OCI-LY3 (cell line): ENCODE results near the gene CRYBA2.

Source experiments
- H2AFZ ChIP-seq: fragments of 200-600, 300-600 bp; shearing (Covaris generic); 2 replicates; pipeline ENCODE4 v1.6.0; 2014; ENCODE audit warnings: antibody characterized with exemption, low read depth, low read length
- H3K27ac ChIP-seq: fragments of 200-600, 300-600 bp; sonication (generic); 2 replicates; pipeline ENCODE4 v1.5.1; 2014; ENCODE audit warnings: mild to moderate bottlenecking, low read length, moderate library complexity, mixed read lengths
- H3K27me3 ChIP-seq: fragments of 200-600, 300-600 bp; sonication (generic); 2 replicates; pipeline ENCODE4 v1.6.1; 2014; ENCODE audit warnings: low read depth, low read length, mixed read lengths
- H3K36me3 ChIP-seq: fragments of 200-600, 300-600 bp; sonication (generic); replicated peaks from 2 replicates; pipeline ENCODE3; 2014; ENCODE audit warnings: low read depth, low read length, mixed read lengths
- H3K4me1 ChIP-seq: fragments of 300-600, 200-600 bp; sonication (generic); 2 replicates; pipeline ENCODE4 v1.6.1; 2014; ENCODE audit warnings: low read length, mixed read lengths
- H3K4me2 ChIP-seq: fragments of 200-600, 300-600 bp; sonication (generic); 2 replicates; pipeline ENCODE4 v1.6.1; 2014; ENCODE audit warnings: low read length, mixed read lengths
- H3K4me3 ChIP-seq: fragments of 300-600, 200-600 bp; sonication (generic); 2 replicates; pipeline ENCODE4 v1.5.1; 2014; ENCODE audit warnings: antibody characterized with exemption, mild to moderate bottlenecking, low read length, moderate library complexity
- H3K79me2 ChIP-seq: fragments of 300-600, 200-600 bp; shearing (Covaris generic); 2 replicates; pipeline ENCODE4 v1.6.1; 2014; ENCODE audit warnings: mild to moderate bottlenecking, low read length, mixed read lengths
- H3K9ac ChIP-seq: fragments of 300-600, 200-600 bp; shearing (Covaris generic); 2 replicates; pipeline ENCODE4 v1.6.0; 2014; ENCODE audit warnings: mild to moderate bottlenecking, low read length, moderate library complexity
- H3K9me3 ChIP-seq: fragments of 200-600, 300-600 bp; shearing (Covaris generic); 2 replicates; pipeline ENCODE4 v1.6.1; 2014; ENCODE audit warnings: low read length, mixed read lengths; ENCODE audit not compliant: insufficient read depth
- H4K20me1 ChIP-seq: fragments of 200-600, 300-600 bp; sonication (generic); 2 replicates; pipeline ENCODE4 v1.6.1; 2016; ENCODE audit warnings: low read length, mixed read lengths; ENCODE audit not compliant: insufficient read depth
- CTCF ChIP-seq: fragments of 200-600, 300-600 bp; sonication (generic); IDR thresholded peaks from 2 replicates; pipeline ENCODE4 v1.5.1; 2014; ENCODE audit warnings: antibody characterized with exemption, low read length, low read depth
- EZH2phosphoT487 ChIP-seq: fragments of 200-600 bp; shearing (Covaris generic); IDR thresholded peaks from 2 replicates; pipeline ENCODE4 v1.6.1; 2018; ENCODE audit warnings: antibody characterized with exemption, mixed run types, low read depth

The CRYBA2 gene

DNA sequence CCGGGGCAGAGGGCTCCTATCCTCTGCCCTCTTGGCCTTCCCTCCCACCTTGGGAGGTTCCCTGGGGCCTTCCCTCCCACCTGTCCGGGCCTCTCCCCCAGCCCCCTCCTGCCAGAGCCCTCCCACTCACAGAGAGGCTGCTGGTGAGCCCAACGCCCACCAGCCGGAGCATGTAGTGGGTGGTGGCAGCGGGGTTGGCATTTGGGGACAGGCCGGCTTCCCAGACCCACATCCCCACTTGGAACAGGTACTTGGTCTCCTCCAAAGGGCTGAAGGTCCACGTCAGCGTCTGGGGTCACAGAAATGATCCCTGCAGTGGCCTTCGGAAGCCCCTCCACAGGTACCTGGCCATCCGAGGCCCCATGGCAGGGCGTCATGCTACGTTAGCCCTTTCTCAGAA lies 28.8 kb upstream of the CRYBA2 start:
- Histone ChIP-seq H3K4me2 (no peak overlapping the region), H3K27me3 (no peaks in the 10 kb centered on the region), H4K20me1 (no peaks in the 10 kb centered on the region), H3K4me1 (no peaks in the 10 kb centered on the region), H3K9me3 (no peaks in the 10 kb centered on the region), H3K4me3 (no peak overlapping the region), H3K79me2 (no peaks in the 10 kb centered on the region), H3K36me3 (no peaks in the 10 kb centered on the region), H3K9ac (no peak overlapping the region), H3K27ac (no peak overlapping the region), H2AFZ (no peak overlapping the region)
- no peak for TF ChIP-seq EZH2phosphoT487
- TF ChIP-seq CTCF = no peak

- H2AFZ ChIP-seq = no peak overlapping the region
- TF ChIP-seq CTCF = no peak
- TF ChIP-seq EZH2phosphoT487 = no peak
- H3K36me3 ChIP-seq = no peaks in the 10 kb centered on the region
- H3K4me2 ChIP-seq = no peak overlapping the region
- no peaks in the 10 kb centered on the region for H3K4me1 ChIP-seq
- H3K4me3 ChIP-seq = no peak overlapping the region
- no peak overlapping the region for H3K9ac ChIP-seq
- no peaks in the 10 kb centered on the region for H3K9me3 ChIP-seq
- no peak overlapping the region for H3K27ac ChIP-seq
- H3K79me2 ChIP-seq = no peaks in the 10 kb centered on the region
- H4K20me1 ChIP-seq = no peaks in the 10 kb centered on the region
- no peaks in the 10 kb centered on the region for H3K27me3 ChIP-seq
Observed at GRCh38 chr2:219021591-219021990, 28.4 kb upstream of the CRYBA2 start.

GRCh38 chr2:219020604-219021365 lies 27.6 kb upstream of the CRYBA2 start:
- H3K9me3 ChIP-seq = no peaks in the 10 kb centered on the region
- H3K4me3 ChIP-seq = no peak overlapping the region
- H2AFZ ChIP-seq = no peak overlapping the region
- H3K4me1 ChIP-seq = no peaks in the 10 kb centered on the region
- TF ChIP-seq CTCF (no peak), EZH2phosphoT487 (no peak)
- H3K79me2 ChIP-seq = no peaks in the 10 kb centered on the region
- no peaks in the 10 kb centered on the region for H4K20me1 ChIP-seq
- H3K27me3 ChIP-seq = no peaks in the 10 kb centered on the region
- no peak overlapping the region for H3K9ac ChIP-seq
- H3K27ac ChIP-seq = no peak overlapping the region
- no peak overlapping the region for H3K4me2 ChIP-seq
- no peaks in the 10 kb centered on the region for H3K36me3 ChIP-seq

- H3K4me1 ChIP-seq = no peaks in the 10 kb centered on the region
- H3K4me3 ChIP-seq = no peak overlapping the region
- no peak overlapping the region for H2AFZ ChIP-seq
- H3K27me3 ChIP-seq = no peaks in the 10 kb centered on the region
- H3K36me3 ChIP-seq = no peaks in the 10 kb centered on the region
- H3K9ac ChIP-seq = no peak overlapping the region
- no peak overlapping the region for H3K4me2 ChIP-seq
- H3K27ac ChIP-seq = no peak overlapping the region
- no peaks in the 10 kb centered on the region for H3K9me3 ChIP-seq
- no peak for TF ChIP-seq EZH2phosphoT487
- no peak for TF ChIP-seq CTCF
- H3K79me2 ChIP-seq = no peaks in the 10 kb centered on the region
- H4K20me1 ChIP-seq = no peaks in the 10 kb centered on the region
Observed at GRCh38 chr2:219019436-219019835, 26.2 kb upstream of the CRYBA2 start.
